PC-9 (cell line): ENCODE data around the gene ENAM.

ENCODE experiments used
- EZH2 ChIP-seq: fragments of 200-600 bp; sonication (generic); IDR thresholded peaks from 2 replicates; pipeline ENCODE4 v1.8.0; 2017; ENCODE audit warnings: antibody characterized with exemption, low read depth
- TF ChIP-seq, protein P1 (sequence below): fragments of 200-600 bp; sonication (generic); conservative IDR thresholded peaks from 2 replicates; pipeline ENCODE4 v1.6.1; 2017; ENCODE audit warnings: mixed run types, antibody characterized with exemption, mild to moderate bottlenecking, moderate library complexity

- TF ChIP-seq EZH2, result no peak
- TF ChIP-seq, protein P1, sequence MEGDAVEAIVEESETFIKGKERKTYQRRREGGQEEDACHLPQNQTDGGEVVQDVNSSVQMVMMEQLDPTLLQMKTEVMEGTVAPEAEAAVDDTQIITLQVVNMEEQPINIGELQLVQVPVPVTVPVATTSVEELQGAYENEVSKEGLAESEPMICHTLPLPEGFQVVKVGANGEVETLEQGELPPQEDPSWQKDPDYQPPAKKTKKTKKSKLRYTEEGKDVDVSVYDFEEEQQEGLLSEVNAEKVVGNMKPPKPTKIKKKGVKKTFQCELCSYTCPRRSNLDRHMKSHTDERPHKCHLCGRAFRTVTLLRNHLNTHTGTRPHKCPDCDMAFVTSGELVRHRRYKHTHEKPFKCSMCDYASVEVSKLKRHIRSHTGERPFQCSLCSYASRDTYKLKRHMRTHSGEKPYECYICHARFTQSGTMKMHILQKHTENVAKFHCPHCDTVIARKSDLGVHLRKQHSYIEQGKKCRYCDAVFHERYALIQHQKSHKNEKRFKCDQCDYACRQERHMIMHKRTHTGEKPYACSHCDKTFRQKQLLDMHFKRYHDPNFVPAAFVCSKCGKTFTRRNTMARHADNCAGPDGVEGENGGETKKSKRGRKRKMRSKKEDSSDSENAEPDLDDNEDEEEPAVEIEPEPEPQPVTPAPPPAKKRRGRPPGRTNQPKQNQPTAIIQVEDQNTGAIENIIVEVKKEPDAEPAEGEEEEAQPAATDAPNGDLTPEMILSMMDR, result no peak
These were observed 1.0 kb downstream of the ENAM start for GRCh38 chr4:70629469-70630090.
